Bronchial epithelial cell (primary cell): ENCODE data around the gene CD40LG. TPM values are rescaled to one million over a fixed set of nuclear protein-coding genes. Genes with fewer than 3 reads are reported as not detected.

Experiments
- DNase-seq: peaks from one replicate; pipeline ENCODE4 v3.0.0-alpha.2; 2010; ENCODE audit warnings: low read depth
- FAIRE-seq: peaks from 2 replicates; lab custom pipeline; 2011; peaks lifted over from hg19 to GRCh38; lab: Jason Lieb, UNC
- H3K27me3 ChIP-seq: 2 replicates; pipeline ENCODE4 v1.5.1; 2011; ENCODE audit warnings: low read length; ENCODE audit not compliant: control insufficient read depth, insufficient read depth
- H3K36me3 ChIP-seq: 2 replicates; pipeline ENCODE4 v1.5.1; 2011; ENCODE audit warnings: low read length; ENCODE audit not compliant: control insufficient read depth, insufficient read depth
- H3K4me3 ChIP-seq: 2 replicates; pipeline ENCODE4 v1.5.1; 2011; ENCODE audit warnings: mild to moderate bottlenecking, low read depth, low read length, control low read depth
- CTCF ChIP-seq: IDR thresholded peaks from 2 replicates; pipeline ENCODE4 v1.5.1; 2011; ENCODE audit warnings: mild to moderate bottlenecking, moderate library complexity, low read length, control low read depth, inconsistent platforms; ENCODE audit not compliant: insufficient read depth, severe bottlenecking
- total RNA-seq: library from RNA; depleted of rRNA; stranded (reverse); fragments of >200 nt; gene quantifications from 2 replicates; pipeline ENCODE4 v1.2.1, GENCODE V29; 2014

The CD40LG gene
- total RNA-seq, 1 donor from 2014 or later: not detected

- DNase-seq: no peak
- Histone ChIP-seq H3K36me3 (no peaks in the 10 kb centered on the region), H3K27me3 (no peaks in the 10 kb centered on the region), H3K4me3 (no peak overlapping the region)
- FAIRE-seq: no peak
- no peak for TF ChIP-seq CTCF
These were observed 22.7 kb upstream of the CD40LG start for GRCh38 chrX:136625246-136625645.

DNA sequence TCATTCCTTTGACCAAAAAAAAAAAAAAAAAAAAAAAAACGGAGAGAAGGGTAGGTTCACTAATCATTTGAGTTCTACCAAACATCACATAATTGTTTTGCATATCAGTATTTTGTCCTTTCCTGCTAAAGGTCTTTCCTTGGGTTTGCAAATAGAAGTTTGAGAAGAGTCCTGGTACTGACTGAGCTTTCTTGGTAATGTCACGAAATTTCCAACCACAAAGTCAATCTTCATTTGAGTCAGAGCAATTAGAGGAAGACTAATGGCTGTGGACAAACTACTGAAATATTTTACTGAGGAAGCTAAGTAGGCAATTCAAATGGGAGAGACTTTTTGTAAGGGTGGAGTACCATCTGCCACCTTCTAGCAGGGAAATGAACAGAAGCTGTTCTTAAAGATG, 21.7 kb upstream of the CD40LG start:
- Histone ChIP-seq H3K4me3 (no peak overlapping the region), H3K36me3 (no peaks in the 10 kb centered on the region), H3K27me3 (no peaks in the 10 kb centered on the region)
- no peak for TF ChIP-seq CTCF
- FAIRE-seq: no peak
- no peak for DNase-seq

- Histone ChIP-seq H3K36me3 (no peaks in the 10 kb centered on the region), H3K27me3 (no peaks in the 10 kb centered on the region), H3K4me3 (no peak overlapping the region)
- DNase-seq (no peak), FAIRE-seq (no peak)
- no peak for TF ChIP-seq CTCF
These were observed 21.1 kb upstream of the CD40LG start for GRCh38 chrX:136626891-136627290.

DNA sequence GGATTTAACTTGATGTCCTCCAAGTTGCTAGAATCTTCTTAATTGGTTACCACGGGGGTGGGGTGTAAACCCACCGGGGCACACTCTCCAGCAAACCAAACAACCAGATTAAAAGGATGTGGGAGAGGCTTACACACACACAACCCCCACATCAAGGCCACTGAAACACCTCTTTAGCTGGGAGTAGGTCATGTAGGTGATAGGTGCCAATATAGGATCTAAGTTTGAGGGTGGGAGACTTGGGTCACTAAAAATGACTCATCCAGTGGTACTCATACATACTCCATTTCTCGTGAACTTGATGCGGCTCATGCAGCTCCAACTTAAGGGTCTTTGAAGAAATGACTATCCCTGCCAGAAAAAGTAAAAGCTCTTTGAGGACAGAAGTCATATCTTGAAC, 20.5 kb upstream of the CD40LG start:
- Histone ChIP-seq H3K4me3 (no peak overlapping the region), H3K36me3 (no peaks in the 10 kb centered on the region), H3K27me3 (no peaks in the 10 kb centered on the region)
- FAIRE-seq: no peak
- no peak for TF ChIP-seq CTCF
- DNase-seq: no peak

GRCh38 chrX:136629084-136629750, 18.7 kb upstream of the CD40LG start:
- DNase-seq (no peak), FAIRE-seq (no peak)

More at GRCh38 chrX:136629084-136629750, 18.7 kb upstream of the CD40LG start:
- H3K27me3 ChIP-seq: no peaks in the 10 kb centered on the region
- no peak overlapping the region for H3K4me3 ChIP-seq
- no peak for TF ChIP-seq CTCF
- H3K36me3 ChIP-seq: no peaks in the 10 kb centered on the region
